CD1c-positive myeloid dendritic cell (primary cell): ENCODE data around the gene HAS3.
"Not testable (repeated sequence)": the region's sequence is repeated elsewhere in the genome, so short reads cannot be mapped to it uniquely, and the experiment has no call there.

Source experiments
- DNase-seq: peaks from one replicate; pipeline ENCODE4 v3.0.0-alpha.2; 2016; ENCODE audit errors: extremely low spot score

The HAS3 gene

DNA sequence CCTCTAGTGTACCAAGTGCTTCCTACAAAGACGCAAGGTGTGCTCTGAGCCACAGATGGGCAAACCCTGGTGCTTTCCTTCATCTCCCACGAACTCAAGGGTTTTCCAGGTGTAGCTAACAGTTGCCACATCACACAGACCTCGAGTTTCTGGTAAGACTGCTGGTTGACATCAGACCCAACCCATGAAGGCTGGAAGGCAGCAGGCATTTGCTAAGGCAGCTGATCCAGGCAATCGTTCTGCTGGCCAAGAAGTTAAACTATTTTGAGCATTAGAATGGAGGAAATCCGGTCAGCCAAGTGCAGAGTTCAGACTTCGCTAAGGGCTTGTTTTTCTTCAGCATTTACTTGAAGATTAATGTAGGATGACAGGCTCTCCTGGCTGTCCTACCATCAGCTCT is 11.5 kb downstream of the HAS3 start:
- DNase-seq, result no peak

DNA sequence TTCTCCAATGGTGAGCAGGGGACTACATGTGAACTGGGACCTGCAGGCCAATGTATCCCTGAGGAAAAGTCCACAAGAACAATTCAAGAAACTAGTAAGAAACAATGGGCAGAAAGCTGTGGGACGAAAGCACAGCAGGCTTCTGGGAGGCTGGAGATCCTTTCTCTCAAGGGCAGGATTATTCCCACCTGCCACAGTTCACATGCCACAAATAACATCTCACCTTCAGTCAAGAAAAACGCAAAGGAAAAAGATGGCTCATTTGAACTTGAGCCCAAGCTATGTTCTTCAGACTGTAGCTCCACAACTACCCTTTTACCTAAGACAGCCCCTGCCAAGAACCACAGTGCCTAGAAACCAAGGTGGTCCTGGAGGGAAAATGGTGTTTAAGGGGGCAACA is 13.0 kb downstream of the HAS3 start:
- DNase-seq, result no peak

DNA sequence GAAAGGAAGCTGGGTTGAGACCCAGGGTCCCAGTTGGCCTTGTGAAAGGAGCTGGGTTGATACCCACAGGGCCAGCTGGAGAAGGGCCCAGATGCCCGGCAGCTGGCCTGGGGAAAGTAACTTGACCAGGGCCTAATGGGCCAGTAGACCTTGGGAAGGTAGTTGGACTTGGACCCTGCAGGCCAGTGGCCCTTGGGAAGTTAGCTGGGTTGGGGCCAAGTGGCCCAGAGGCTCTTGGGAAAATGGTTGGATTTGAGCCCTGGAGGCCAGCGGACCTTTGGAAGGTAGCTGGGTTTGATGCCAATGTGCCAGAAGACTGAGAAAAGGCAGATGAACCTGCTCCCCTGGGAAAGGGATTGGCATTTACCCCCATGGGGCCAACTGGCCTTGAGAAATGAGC is 13.5 kb downstream of the HAS3 start:
- DNase-seq, result no peak

DNA sequence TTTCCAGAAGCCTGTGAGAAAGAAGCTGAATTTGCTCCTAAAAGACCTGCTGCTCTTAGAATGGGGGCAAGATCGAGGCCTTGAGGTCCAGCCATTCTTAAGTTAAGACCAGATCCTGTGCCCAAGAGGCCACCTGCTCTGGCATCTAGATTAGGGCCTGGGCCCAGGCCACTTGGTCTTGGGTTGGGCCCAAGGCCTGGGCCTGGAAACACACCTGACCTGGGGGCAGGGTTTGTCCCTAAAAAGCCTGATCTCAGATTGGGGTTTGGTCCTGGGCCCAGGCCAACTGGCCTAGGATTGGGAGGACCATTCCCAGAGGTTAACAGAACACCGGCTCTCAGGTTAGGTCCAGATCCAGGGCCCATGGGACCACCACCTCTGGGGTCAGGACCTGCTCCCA is 14.1 kb downstream of the HAS3 start:
- no peak for DNase-seq

DNA sequence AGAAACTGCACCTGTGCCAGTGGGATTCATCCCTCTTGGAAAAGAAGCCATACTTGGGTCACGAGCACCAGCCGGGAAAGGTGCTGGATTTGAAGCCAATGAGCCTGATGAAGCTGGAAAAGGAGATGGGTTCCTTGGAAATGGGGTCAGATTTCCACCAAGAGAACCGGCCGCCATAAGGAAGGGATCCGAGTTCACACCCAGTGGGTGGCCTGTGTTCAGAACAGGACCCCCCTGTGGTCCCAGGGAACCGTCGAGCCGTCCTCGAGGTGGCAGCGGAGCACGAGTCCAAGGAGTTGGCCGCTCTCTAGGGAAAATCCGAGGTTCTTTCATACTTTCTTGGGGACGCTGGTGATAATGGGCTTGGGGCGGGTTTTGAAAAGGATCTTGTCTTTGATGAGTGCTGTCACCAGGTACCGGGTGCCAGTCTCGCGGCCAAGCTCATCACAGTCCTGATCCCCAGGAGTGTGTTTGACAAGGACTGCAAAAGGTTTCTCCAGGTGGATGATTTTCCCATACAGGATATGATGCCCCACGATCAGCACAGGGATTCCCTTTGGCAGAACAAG is 14.7 kb downstream of the HAS3 start:
- DNase-seq, result no peak

DNA sequence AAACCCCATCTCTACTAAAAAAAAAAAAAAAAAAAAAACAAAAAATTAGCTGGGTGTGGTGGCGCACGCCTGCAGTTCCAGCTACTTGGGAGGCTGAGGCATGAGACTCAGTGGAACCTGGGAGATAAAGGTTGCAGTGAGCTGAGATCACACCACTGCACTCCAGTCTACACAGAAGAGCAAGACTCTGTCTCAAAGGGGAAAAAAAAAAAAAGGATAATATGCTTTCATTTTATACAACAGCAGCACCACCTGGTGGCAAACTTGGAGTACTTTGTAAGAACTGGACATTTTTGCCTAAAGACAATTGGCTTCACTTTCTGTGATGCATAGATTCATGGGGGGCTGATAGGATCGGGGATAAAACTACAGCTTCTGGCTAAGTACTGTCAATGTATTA is 18.5 kb downstream of the HAS3 start:
- DNase-seq, result peak; percentile 81

DNA sequence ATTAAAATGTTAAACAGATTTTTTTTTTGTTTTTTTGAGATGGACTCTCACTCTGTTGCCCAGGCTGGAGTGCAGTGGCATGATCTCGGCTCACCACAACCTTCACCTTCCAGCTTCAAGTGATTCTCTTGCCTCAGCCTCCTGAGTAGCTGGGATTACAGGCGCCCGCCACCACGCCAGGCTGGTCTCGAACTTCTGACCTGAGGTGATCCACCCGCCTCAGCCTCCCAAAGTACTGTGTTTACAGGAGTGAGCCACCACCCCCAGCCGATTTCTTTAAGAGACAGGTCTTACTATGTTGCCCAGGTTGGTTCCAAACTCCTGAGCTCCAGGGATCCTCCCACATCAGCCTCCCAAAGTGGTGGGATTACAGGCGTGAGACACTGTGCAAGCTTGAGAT is 19.0 kb downstream of the HAS3 start:
- DNase-seq, result not testable (repeated sequence)

DNA sequence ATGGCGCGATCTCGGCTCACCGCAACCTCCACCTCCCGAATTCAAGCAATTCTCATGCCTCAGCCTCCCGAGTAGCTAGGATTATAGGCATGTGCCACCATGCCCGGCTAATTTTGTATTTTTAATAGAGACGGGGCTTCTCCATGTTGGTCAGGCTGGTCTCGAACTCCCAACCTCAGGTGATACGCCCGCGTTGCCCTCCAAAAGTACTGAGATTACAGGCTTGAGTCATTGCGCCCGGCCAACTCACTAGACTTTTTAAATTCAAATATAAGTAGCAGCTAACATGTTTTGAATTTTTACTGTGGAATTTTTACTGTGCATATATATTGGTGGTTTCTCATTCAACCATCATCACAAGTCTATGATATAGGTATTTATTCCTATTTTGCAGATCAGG is 19.5 kb downstream of the HAS3 start:
- DNase-seq, result not testable (repeated sequence)

DNA sequence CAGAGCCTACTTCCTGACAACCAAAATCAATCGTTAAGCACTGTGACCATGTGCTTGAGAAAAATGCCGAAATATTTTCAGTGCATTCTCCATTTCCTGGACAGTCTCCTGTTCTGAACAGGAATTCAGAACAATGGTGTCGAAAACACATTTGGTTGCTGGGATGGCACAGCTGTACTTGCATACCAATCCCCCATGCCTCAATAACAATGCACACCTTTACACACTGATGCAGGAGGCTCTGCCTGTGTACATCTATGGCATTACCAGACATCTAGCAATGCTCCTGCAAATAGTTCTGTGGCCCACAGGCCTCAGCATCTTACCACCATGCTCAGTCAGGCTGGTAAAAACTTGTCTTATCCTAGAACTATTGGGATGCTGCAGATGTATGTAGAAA is 20.8 kb downstream of the HAS3 start:
- no peak for DNase-seq

DNA sequence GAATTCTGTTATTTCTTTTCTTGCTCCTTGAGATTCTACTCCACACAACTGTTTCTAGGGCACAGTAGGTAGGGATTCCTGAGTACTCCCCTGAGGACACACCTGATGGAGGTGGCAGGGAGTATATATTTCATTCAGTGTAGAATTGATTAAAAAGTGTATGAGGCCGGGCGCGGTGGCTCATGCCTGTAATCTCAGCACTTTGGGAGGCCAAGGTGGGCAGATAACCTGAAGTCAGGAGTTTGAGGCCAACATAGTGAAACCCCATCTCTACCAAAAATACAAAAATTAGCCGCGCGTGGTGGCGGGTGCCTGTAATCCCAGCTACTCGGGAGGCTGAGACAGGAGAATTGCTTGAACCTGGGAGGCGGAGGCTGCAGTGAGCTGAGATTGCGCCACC is 21.3 kb downstream of the HAS3 start:
- DNase-seq, result not testable (repeated sequence)

DNA sequence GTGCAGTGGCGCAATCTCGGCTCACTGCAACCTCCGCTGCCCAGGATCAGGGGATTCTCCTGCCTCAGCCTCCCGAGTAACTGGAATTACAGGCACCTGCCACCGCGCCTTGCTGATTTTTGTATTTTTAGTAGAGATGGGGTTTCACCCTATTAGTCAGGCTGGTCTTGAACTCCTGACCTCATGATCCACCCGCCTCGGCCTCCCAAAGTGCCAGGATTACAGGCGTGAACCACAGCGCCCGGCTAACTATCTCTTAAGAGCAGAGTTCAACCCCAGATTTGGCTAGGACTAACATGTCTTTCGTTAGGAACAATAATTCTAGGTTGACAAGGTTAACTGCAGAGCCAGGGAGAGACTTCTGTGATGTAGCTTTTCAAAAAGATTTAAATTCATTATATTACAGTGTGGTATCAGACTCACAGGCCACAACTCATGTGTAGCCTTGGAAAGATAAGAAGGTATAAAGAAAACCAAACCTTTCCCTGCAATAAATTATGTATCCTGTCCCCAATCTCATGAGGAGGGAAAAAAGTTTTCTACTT is 22.6 kb downstream of the HAS3 start:
- no peak for DNase-seq

DNA sequence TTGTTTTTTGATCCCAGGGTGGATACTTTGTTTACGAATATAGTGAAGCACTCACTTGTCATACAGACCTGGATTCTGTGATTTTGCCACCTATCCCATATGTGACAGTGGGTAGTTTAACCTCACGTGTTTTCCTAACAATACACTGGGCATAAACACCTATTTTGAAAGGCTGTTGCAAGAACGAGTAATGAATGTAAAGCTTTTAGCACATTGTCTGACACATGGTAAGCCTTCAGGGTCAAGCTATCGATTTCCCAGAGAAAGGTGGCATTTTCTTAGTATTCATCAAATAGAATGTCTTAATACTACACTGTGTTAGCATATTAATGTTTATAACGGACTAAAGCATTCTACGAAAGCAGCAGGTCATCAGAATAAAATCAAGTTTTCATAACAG is 25.0 kb downstream of the HAS3 start:
- DNase-seq, result no peak

DNA sequence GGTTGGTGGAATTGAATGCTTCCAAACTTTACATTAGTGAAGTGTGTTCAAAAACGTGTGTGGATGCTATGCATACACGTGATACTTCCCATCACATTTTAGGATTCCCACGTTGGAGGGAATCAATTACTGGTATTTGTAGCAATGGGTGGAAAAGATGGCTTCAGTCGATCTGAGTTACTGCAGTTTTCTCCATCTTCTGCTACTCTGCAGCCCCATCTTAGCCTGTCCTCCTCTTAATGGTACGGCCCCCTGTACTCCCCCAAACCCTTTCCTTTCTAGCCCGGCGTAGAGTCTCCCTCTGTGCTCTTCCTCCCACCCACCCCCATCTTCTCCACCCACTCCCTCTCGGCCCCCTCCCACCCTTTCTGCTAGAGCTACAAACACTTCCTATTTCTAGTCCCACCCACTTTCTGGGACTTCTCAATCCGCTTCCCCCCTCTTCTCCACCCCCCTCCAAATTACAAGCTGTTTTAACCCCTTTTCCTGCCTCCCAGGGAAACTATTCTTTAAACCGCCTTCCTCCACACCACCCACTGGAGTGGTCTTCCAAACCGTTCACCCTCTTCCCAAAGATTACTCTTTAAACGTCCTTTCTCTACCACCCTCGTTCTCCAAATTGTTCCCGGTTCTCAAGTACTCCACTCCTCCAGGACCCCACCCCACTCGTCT is 25.9 kb downstream of the HAS3 start:
- DNase-seq, result peak; percentile 51

DNA sequence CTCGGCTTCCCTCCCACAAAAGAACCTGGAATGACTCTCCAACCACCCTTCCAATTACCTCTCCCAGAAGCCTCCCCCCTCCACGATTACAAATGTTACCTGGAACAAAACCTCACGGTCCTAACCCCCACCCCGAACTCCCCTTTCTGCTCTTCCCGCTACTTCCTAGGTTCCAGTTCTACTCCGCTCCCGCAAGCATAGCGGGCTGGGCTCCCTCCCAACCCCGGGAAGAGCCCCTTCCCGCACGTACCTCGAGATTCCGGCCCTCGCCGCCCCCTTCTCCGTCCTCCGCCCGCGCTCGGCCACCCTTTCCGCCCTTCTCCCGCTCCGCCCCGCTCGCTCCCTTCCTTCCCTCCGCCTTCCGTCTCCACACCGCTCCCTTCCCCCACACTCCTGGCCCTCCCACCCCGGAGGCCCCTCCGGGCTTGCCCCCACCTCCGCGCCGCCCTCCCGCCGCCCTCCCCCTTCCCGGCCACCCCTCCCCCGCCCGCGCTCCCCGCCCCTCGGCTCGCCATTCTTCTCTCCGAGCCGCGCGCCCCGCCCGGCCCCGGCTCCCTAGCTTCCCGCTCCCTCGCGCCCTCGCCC is 26.5 kb downstream of the HAS3 start:
- DNase-seq, result peak; percentile 37

DNA sequence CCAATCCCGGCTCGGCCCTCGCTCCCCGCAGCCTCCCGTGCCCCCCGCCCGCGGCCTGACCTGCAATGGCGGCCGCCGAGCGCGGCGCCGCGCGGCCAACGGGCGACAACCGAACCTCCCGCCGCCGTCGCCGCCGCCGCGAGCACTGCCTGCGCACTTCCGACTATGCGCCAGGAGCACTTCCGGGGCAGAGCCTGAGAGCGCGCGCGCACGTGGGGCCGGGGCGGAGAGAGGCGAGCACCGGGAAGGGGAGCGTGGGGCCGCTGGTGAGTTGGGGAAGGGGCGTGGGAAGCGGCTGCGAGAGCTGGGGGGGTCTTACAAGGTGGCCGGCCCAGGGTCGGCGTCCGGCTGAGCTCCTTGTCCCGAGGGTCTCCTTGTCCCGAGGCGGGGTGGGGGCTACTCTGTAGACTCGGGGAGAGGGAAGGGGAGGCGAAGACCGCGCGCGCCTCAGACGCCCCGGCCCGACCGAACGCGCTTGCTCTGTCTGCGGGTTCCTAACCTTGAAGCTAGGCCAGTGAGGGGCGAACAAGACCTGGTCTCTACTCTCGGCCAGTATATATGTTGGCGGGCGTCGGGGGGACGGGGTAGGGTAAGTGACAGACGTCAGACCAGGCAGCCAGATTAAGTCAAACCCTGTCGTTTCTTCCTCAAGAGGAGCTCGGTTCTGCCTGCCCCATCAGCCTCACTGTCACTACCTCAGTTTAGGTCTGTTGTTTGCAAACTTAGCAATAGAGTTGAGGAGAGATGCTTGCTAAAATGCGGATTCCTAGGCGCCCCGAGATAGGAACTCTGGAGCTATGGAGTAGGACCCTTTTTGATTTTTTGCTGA is 27.2 kb downstream of the HAS3 start, which contains the start of the genes CHTF8 and UTP4:
Gene CHTF8, minus strand, starts transcription at position 165 of the 829 bp plus-strand sequence. CDS start 11,130 bp downstream, outside the sequence.
Gene UTP4, plus strand, starts transcription at position 226 of the 829 bp plus-strand sequence. CDS start 811 bp downstream, outside the sequence.
- peak; percentile 92 for DNase-seq

DNA sequence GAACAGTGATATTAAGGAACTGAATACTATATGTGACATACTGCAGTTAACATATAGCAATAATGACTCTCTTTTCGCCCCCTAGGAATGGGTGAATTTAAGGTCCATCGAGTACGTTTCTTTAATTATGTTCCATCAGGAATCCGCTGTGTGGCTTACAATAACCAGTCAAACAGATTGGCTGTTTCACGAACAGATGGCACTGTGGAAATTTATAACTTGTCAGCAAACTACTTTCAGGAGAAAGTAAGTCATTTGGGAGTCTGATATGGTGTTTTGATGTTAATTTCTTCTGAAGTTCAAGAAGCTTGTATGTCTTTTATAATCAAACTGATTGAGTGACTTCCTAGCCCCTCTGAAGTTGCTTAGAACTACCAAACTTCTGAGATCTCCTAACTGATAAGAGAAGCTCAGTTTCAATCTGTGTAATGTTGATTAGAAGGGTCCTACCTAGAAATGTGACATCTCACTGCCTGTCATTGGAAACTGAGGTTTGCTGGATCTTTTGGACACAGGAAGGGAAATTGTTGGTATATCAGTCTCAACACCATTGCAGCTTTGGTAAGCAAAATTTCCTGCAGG is 28.0 kb downstream of the HAS3 start:
- DNase-seq, result peak; percentile 7

DNA sequence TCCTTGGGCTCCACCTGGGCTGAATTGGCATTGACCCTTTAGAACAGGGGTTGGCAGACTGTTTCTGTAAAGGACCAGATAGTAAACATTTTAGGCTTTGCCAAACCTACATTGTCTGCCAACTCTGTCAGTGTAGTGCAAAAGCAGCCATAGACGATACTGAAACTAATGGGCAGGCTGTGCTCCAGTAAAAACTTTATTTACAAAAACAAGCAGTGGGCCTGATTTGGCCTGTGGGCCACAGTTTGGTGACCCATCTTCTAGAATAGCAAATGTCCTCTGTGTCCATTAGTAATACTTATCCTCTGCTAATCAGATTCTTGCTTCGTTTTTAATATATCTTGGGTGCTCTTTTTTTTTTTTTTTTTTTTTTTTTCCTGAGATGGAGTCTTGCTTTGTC is 33.2 kb downstream of the HAS3 start:
- no peak for DNase-seq

DNA sequence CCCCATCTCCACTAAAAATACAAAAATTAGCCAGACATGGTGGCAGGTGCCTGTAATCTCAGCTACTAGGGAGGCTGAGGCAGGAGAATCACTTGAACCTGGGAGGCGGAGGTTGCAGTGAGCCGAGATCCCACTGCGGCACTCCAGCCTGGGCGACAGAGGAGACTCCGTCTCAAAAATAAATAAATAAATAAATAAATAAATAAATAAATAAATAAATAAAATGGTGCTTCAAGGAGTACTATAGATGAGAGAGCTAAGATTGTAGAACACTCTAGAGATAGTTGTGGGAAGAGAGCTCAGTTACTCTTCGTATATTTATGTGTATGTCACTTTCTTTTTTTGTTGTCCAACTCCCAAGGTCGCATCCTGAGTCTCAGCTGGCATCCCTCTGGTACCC is 34.0 kb downstream of the HAS3 start:
- DNase-seq, result not testable (repeated sequence)

DNA sequence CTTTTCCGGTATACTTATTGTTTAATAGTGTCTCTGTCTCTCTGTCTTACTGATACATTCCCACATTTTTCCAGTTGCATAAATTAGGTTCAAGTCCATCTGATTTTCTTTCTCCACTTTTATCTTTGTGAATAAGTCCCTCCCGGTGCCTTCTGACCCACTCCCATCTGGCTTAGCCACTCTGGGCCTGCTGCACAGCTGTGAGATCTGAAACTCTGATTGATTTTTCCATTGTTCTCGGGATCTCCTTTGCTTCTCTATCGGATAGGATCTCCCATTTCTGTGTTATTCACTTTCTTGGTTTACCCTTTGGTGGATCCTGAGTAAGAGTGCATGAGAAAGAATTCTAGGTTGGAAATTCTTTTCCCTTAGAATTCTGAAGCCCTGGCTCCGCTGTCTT is 35.6 kb downstream of the HAS3 start:
- DNase-seq, result no peak

DNA sequence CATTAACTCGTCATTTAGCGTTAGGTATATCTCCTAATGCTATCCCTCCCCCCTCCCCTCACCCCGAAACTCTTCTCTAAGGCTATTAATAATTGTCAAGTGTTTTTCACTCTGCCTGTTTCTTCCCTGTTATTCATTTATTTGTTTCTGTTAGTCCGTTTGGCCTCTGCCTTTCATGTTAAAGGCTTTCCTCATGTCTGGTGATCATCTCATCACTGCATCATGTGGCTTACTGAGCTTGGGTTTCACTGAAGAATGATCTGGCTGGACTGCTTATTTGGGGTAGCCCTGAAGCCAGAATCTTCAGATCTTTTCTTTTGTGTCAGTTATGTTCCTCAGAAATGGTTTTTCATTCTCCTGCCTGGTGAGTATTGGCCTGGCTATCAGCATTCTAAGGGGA is 36.5 kb downstream of the HAS3 start:
- DNase-seq, result no peak

DNA sequence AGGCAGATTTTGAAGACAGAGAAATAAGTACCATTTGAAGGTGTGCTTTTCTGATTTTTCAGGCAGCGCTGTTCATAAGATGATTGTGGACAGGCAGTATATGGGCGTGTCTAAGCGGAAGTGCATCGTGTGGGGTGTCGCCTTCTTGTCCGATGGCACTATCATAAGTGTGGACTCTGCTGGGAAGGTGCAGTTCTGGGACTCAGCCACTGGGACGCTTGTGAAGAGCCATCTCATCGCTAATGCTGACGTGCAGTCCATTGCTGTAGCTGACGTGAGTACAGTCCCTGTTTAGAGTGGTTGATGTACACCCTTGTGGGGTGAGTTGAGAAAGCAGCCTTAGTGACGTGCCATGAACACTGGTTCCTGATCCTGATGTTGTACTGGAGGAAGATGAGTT is 37.7 kb downstream of the HAS3 start:
- no peak for DNase-seq

DNA sequence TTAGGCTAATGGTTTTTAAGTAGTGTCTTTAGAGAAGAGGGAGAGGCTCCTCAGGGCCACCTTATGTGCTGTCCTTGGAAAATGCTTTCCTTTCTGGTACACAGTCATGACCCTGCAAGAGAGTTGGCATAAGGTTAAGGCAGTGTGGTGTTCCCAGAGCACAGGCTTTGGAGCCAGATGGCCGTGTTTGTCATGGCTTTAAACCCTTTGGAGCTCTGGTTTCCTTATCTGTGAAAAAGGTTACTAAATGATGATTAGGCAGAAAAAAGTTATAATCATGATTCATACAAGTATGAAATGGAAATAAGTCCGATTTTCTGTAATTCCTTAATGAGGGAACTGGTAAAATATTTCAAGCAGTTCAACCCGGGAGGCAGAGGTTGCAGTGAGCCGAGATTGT is 40.2 kb downstream of the HAS3 start:
- no peak for DNase-seq
